Measurements from ENCODE around the gene LCN6.

- TF ChIP-seq YY1 (IDR thresholded peaks at IDR 0.05; ENCODE audit: insufficient read depth, insufficient read length) (no peak), ZNF274 (IDR thresholded peaks at IDR 0.05; ENCODE audit: low read depth, low read length) (no peak), SUZ12 (IDR thresholded peaks at IDR 0.05; ENCODE audit: extremely low read depth, insufficient read depth, insufficient read length) (no peak)
These were observed 4.6 kb downstream of the LCN6 start for GRCh38 chr9:136743639-136744211.

Data from NT2/D1 (cell line).